Skeletal muscle tissue (tissue), 4 donors: Measurements from ENCODE around the gene FHIT. TPM values are rescaled to one million over a fixed set of nuclear protein-coding genes. Genes with fewer than 3 reads are reported as not detected.

Experiments used
- H3K27ac ChIP-seq: one replicate; pipeline ENCODE4 v1.7.0; 2013; ENCODE audit warnings: mild to moderate bottlenecking, low read depth, low read length, inconsistent platforms
- H3K27me3 ChIP-seq, 3 donors: one replicate each; pipeline ENCODE4 v1.7.0; 2013; ENCODE audit warnings: low read length in 3 of 3; ENCODE audit not compliant: control insufficient read depth in 3 of 3, insufficient read depth in 3 of 3
- H3K36me3 ChIP-seq, 3 donors: one replicate each; pipeline ENCODE4 v1.7.0; 2013; ENCODE audit warnings: low read length in 3 of 3; ENCODE audit not compliant: control insufficient read depth in 3 of 3, insufficient read depth in 3 of 3
- H3K4me1 ChIP-seq, 3 donors: one replicate each; pipeline ENCODE4 v1.7.0; 2013; ENCODE audit warnings: low read length in 3 of 3, mild to moderate bottlenecking in 3 of 3; ENCODE audit not compliant: control insufficient read depth in 3 of 3, insufficient read depth in 3 of 3
- H3K4me3 ChIP-seq, 3 donors: one replicate each; pipeline ENCODE4 v1.7.0; 2013; ENCODE audit warnings: low read length in 3 of 3
- H3K9ac ChIP-seq, 3 donors: one replicate each; pipeline ENCODE4 v1.7.0; 2013; ENCODE audit warnings: low read length in 3 of 3, mild to moderate bottlenecking in 3 of 3, moderate library complexity in 2 of 3, low read depth in 1 of 3
- H3K9me3 ChIP-seq, 3 donors: one replicate each; pipeline ENCODE4 v1.7.0; 2013; ENCODE audit warnings: low read length in 3 of 3; ENCODE audit not compliant: control insufficient read depth in 3 of 3
- total RNA-seq: library from RNA; depleted of rRNA; stranded (reverse); fragments of >200 nt; gene quantifications from one replicate; pipeline ENCODE4 v1.2.3, GENCODE V29; 2014
- donor health status: Osteomylitis.

Gene FHIT
- total RNA-seq, 1 donor from 2014 or later, result 4.2 TPM

DNA sequence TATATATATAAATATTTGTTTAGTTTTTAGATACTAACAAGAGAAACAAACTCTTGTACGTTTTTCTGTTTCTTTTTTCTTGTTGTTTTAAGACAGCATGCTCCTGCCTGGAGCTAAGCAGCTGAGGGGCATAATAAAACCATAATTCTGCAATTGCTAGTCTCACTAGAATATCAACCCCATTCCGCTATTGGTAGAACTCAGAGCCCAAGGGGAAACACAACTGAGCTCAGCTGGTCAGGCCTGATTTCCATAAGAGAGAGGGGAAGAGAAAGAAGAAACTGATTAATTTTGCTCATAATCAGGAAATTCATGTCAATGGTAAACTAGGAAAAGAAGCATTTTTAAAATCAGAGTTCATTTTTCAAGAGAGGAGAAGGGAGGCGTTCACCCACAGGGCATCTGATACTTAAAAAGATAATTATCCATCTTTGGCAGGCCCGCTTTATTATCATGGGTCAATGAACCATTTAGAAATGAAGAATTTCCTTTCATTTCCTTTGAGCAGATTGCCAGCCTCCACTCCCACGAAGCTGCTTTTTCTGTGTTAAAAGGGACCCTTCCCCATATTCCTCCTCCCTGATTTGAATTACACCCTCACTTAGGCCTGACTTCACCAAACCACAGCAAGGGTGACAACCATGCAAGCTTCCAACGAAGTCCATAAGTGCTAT lies 1236.1 kb downstream of the FHIT start:
- H3K9ac ChIP-seq, result no peak overlapping the region
- H3K27me3 ChIP-seq, result no peaks in the 10 kb centered on the region
- H3K4me3 ChIP-seq, result no peak overlapping the region
- H3K4me1 ChIP-seq, result no peaks in the 10 kb centered on the region
- no peaks in the 10 kb centered on the region for H3K9me3 ChIP-seq
- H3K36me3 ChIP-seq, result no peaks in the 10 kb centered on the region
- no peak overlapping the region for H3K27ac ChIP-seq

DNA sequence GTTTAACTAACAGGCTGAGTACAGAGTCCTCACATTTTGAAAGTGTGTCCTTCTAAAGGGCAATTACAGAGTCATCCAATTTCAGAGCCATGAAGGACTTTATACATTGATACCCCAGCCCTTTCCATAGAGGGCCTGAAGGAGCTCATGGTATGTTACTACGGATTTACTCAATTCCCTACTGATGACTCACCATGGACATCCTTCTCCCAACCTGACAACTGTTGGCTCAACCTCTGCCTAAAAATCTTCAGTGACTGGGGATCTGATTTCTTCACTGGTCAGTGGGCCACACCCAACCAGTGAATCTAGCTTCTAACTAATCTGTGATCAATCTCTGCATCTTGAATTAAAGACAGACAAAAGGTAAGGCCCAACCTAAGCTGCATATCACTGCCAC lies 1238.0 kb downstream of the FHIT start:
- Histone ChIP-seq H3K4me1 (no peaks in the 10 kb centered on the region), H3K4me3 (no peak overlapping the region), H3K9ac (no peak overlapping the region), H3K27ac (no peak overlapping the region), H3K36me3 (no peaks in the 10 kb centered on the region), H3K9me3 (no peaks in the 10 kb centered on the region), H3K27me3 (no peaks in the 10 kb centered on the region)

GRCh38 chr3:60011218-60011617 lies 1240.0 kb downstream of the FHIT start:
- Histone ChIP-seq H3K36me3 (no peaks in the 10 kb centered on the region), H3K9ac (no peak overlapping the region), H3K4me3 (no peak overlapping the region), H3K4me1 (no peaks in the 10 kb centered on the region), H3K9me3 (no peaks in the 10 kb centered on the region), H3K27ac (no peak overlapping the region), H3K27me3 (no peaks in the 10 kb centered on the region)

DNA sequence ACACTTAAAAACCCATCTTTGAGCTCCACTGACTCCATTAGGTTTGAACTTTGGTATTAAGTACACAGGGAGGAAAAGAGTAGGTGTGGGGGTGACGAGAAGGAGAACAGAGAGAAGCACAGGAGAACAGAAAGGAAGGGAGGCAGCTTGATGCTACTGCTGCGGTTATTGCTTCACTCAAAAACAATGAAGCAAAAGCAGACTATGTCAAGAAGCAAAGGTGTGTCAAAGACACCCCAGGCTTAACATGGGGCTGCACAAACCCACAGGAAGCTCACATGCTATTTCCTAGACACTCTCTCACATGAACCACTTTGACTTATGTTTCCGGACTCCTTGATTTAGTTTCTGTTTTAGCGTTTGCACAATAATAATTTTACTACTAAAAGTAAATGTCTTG lies 1240.5 kb downstream of the FHIT start:
- H3K4me1 ChIP-seq, result no peaks in the 10 kb centered on the region
- H3K4me3 ChIP-seq, result no peak overlapping the region
- no peaks in the 10 kb centered on the region for H3K9me3 ChIP-seq
- H3K36me3 ChIP-seq, result no peaks in the 10 kb centered on the region
- no peak overlapping the region for H3K27ac ChIP-seq
- H3K27me3 ChIP-seq, result no peaks in the 10 kb centered on the region
- no peak overlapping the region for H3K9ac ChIP-seq

DNA sequence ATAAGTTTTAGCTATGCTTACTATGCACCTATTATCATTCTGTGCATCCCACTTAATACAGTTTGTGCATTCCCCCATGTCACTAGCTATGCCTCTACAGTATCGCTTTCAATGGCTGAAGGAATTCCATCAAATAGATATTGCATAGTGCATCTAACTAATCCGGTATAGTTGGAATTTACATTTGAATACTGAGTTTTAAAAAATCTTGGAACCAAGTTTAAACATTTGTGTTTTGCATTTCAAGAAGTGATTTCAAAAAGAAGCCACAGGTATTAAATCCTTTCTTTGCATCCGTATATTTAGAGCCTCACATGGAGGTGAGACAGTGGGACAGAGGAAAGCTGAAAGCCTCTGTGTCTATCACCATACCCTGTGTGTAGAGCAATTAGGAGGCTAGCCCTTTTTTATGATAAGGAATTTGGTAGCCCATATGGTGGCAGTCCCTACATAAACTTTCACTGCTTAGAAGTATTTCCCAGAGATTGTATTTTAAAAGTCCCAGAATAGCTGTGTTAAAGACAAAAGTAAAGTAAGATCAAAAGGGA lies 1241.2 kb downstream of the FHIT start:
- Histone ChIP-seq H3K9ac (no peak overlapping the region), H3K4me1 (no peaks in the 10 kb centered on the region), H3K9me3 (no peaks in the 10 kb centered on the region), H3K27ac (no peak overlapping the region), H3K4me3 (no peak overlapping the region), H3K27me3 (no peaks in the 10 kb centered on the region), H3K36me3 (no peaks in the 10 kb centered on the region)

DNA sequence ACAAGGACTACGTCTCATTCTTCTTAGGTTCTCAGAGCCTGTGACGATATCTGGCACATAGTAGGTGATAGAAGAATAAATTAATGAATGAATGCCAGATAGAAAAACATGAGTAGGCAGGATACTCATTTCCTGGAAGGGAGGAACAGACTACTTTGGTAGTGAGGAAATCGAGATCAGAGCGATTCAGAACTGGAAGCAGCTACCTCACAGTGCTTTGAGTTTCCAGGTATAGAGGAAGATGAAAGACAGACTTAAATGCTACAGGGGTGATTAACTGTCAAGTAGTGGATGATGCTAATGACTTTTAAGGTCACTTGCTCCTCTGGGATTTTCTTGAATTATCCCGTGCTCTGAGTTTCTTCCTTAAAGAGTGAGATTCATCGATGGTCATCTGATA lies 1249.9 kb downstream of the FHIT start:
- Histone ChIP-seq H3K9me3 (no peaks in the 10 kb centered on the region), H3K9ac (no peak overlapping the region), H3K4me1 (no peaks in the 10 kb centered on the region), H3K27ac (no peak overlapping the region), H3K27me3 (no peaks in the 10 kb centered on the region), H3K36me3 (no peaks in the 10 kb centered on the region), H3K4me3 (no peak overlapping the region)

- Histone ChIP-seq H3K27ac (no peak overlapping the region), H3K27me3 (no peaks in the 10 kb centered on the region), H3K4me3 (no peak overlapping the region), H3K4me1 (no peaks in the 10 kb centered on the region), H3K9ac (no peak overlapping the region), H3K9me3 (no peaks in the 10 kb centered on the region), H3K36me3 (no peaks in the 10 kb centered on the region)
Observed at GRCh38 chr3:60000311-60001105, 1250.7 kb downstream of the FHIT start.

DNA sequence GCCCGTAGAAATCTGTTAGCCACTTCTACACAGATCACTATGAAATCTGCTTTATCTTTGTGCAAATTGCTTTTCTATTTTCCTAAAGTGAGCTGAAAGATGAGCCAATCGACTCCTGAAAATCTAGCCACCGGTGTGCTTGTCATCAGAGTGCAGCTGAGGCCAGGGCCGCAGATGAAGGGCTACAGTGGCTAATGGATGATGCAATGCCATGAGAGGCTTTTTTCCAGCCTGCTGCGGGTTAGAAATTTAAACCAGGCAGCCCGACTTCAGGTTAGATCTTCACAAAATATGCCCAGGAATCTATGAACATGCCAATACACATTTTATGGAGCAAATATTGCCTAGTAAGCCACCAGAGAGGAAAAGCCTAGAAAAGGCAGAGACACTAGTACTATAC lies 1253.2 kb downstream of the FHIT start:
- Histone ChIP-seq H3K27me3 (no peaks in the 10 kb centered on the region), H3K27ac (no peak overlapping the region), H3K4me3 (no peak overlapping the region), H3K9me3 (no peaks in the 10 kb centered on the region), H3K4me1 (no peaks in the 10 kb centered on the region), H3K36me3 (no peaks in the 10 kb centered on the region), H3K9ac (no peak overlapping the region)

GRCh38 chr3:59997583-59997982 lies 1253.7 kb downstream of the FHIT start:
- H3K4me1 ChIP-seq, result no peaks in the 10 kb centered on the region
- no peak overlapping the region for H3K4me3 ChIP-seq
- H3K27me3 ChIP-seq, result no peaks in the 10 kb centered on the region
- no peaks in the 10 kb centered on the region for H3K9me3 ChIP-seq
- H3K36me3 ChIP-seq, result no peaks in the 10 kb centered on the region
- H3K9ac ChIP-seq, result no peak overlapping the region
- H3K27ac ChIP-seq, result no peak overlapping the region

- no peak overlapping the region for H3K4me3 ChIP-seq
- no peak overlapping the region for H3K27ac ChIP-seq
- no peaks in the 10 kb centered on the region for H3K36me3 ChIP-seq
- H3K9ac ChIP-seq, result no peak overlapping the region
- no peaks in the 10 kb centered on the region for H3K4me1 ChIP-seq
- no peaks in the 10 kb centered on the region for H3K9me3 ChIP-seq
- no peaks in the 10 kb centered on the region for H3K27me3 ChIP-seq
Observed at GRCh38 chr3:59996056-59996455, 1255.2 kb downstream of the FHIT start.
